Sigmoid colon (tissue), 7 donors: Measurements from ENCODE around the gene FADS3. TPM values are rescaled to one million over a fixed set of nuclear protein-coding genes. Genes with fewer than 3 reads are reported as not detected.

Source experiments
- DNase-seq: peaks from one replicate; pipeline ENCODE4 v3.0.0-alpha.2; 2019
- H3K27ac ChIP-seq, 4 donors: fragments of 200-600 bp; sonication (generic); one replicate each; pipeline ENCODE4 v1.5.1; 2016 to 2019; ENCODE audit warnings: mild to moderate bottlenecking in 1 of 4
- H3K27me3 ChIP-seq, 3 donors: fragments of 200-600 bp; sonication (generic); one replicate each; pipeline ENCODE4 v1.5.1; 2019; ENCODE audit warnings: mild to moderate bottlenecking in 1 of 3
- H3K36me3 ChIP-seq, 4 donors: fragments of 200-600 bp; sonication (generic); one replicate each; pipeline ENCODE4 v1.5.1; 2016 to 2019
- H3K4me1 ChIP-seq, 4 donors: fragments of 200-600 bp; sonication (generic); one replicate each; pipeline ENCODE4 v1.5.1; 2017 to 2019
- H3K4me3 ChIP-seq, 4 donors: fragments of 200-600 bp; sonication (generic); one replicate each; pipeline ENCODE4 v1.5.1; 2017 to 2019; ENCODE audit warnings: mild to moderate bottlenecking in 2 of 4, moderate library complexity in 1 of 4
- H3K9me3 ChIP-seq, 4 donors: fragments of 200-600 bp in 3 of 4; sonication (generic) in 3 of 4; one replicate each; pipeline versions ENCODE4 v1.5.1 to v1.6.1; 2013 to 2019
- CTCF ChIP-seq, 4 experiments: fragments of 450-650 bp in 3 of 4; fragments of 200-600 bp in 1 of 4; IDR thresholded peaks; one replicate each; pipeline ENCODE4 v1.5.1; 2016 to 2019; ENCODE audit warnings: antibody characterized with exemption in 4 of 4, mild to moderate bottlenecking in 3 of 4, moderate library complexity in 2 of 4
- EP300 ChIP-seq, 4 donors: sonication (generic); formaldehyde crosslinking; IDR thresholded peaks; one replicate each; pipeline ENCODE4 v1.6.1; 2017; ENCODE audit warnings: antibody characterized with exemption in 4 of 4
- POLR2A ChIP-seq, 2 donors: fragments of 450-650 bp; IDR thresholded peaks; one replicate each; pipeline ENCODE4 v1.6.1; 2016; ENCODE audit warnings: antibody characterized with exemption in 2 of 2, mild to moderate bottlenecking in 2 of 2, moderate library complexity in 2 of 2
- POLR2AphosphoS5 ChIP-seq, 4 donors: sonication (generic); formaldehyde crosslinking; IDR thresholded peaks; one replicate each; pipeline ENCODE4 v1.6.1; 2017; ENCODE audit warnings: antibody characterized with exemption in 4 of 4
- WGBS, 2 donors: extraction: QIAGEN DNeasy Blood & Tissue Kit; methylation state at CpG; one replicate each; pipeline ENCODE4 v1.1.7; 2013; 5-methylcytosine and 5-hydroxymethylcytosine counted together
- intact Hi-C: fragments of 100-400 bp; cut with DNase I; formaldehyde crosslinking; loops from one replicate; pipeline ENCODE4 v1.15.1; 2023
- polyA plus RNA-seq, 3 donors: library from polyadenylated mRNA; stranded (reverse); fragments of 200-250 nt; gene quantifications; one replicate each; pipeline ENCODE4 v1.2.3, GENCODE V29; 2013
- total RNA-seq, 4 donors: library from RNA; depleted of rRNA; stranded (reverse); fragments of >200 nt; gene quantifications; one replicate each; pipeline ENCODE4 v1.1.0, GENCODE V29; 2016
- donor health status: healthy with polysubstance abuse.
- donor health status: Bipolar disorder and iron deficiency.
- donor health status: healthy.

Gene FADS3
- 10 to 100 TPM; 21.1 to 57.9 (median 37.5) TPM for total RNA-seq
- polyA plus RNA-seq = 10 to 100 TPM in 1 of 3 donors, 1 to 10 TPM in 2; 1.4 to 21.5 (median 3.0) TPM

DNA sequence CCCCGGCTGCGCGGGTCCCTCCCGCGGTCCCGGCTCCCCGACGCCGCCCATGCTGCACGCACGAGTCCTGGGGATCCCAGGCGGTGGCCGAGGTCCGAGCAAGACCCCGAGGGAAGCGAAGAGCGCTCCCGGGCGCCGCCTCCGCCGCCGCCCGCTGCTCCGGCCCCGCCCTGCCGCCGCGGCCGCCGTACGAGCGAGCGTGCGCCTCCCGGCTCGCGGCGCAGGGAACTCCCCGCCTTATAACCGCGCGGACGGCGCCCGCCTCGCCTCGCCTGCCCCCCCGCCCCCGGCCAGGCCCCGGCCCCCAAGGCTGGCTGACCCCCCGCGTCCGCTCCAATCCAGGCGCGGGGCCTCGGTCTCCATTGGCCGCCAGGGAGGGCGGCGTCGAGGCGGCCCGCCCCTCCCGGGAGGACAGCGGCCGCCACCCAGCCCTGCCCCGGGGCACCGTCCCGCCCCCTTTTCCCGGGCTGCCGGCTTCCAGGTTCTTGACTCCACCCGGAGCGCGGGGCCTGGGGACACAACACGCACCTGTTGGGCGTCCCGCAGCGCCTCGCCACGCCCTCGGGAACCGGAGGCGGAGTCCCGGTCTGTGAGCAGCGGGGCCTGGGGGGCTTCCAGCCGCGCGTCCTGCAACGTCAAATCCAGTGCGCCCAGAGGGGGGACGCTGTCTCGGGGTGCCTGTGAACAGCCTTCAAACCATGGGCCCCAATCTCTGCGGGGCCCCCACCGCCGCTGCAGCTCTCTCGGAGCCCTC is at the start of gene FADS3:
Gene FADS3, minus strand, starts transcription at position 215 of the 754 bp plus-strand sequence. Its CDS starts 164 bp downstream, at position 51.
- Histone ChIP-seq H3K4me3 (peak within 1 kb of the TSS; percentile 75 to 94 (median 84)), H3K4me1 (peaks cover 0 to 46% (median 33%) of the 10 kb centered on the region in 4 donors), H3K27me3 (no peaks in the 10 kb centered on the region), H3K27ac (peak within 1 kb of the TSS; percentile 85 to 96 (median 90)), H3K36me3 (no peaks in the 10 kb centered on the region), H3K9me3 (no peaks in the 10 kb centered on the region)
- DNase-seq = peak; percentile 94
- TF ChIP-seq POLR2AphosphoS5 (IDR thresholded peaks at IDR 0.05) (peak; percentile 1 to 68 (median 66)), EP300 (IDR thresholded peaks at IDR 0.05) (no peak)
- 0 to 1% methylated on average over 96 of the region's 96 CpGs for WGBS, 2 donors
- intact Hi-C loops = loop anchor here (2.0 to 5.0 kb wide), 3 partner anchors 74 to 95 kb away; partner anchors contain the start of genes FADS1 and FTH1

GRCh38 chr11:61940466-61940865 is 49.1 kb upstream of the FADS3 start:
- H3K4me1 ChIP-seq = no peaks in the 10 kb centered on the region
- no peak for TF ChIP-seq EP300 (IDR thresholded peaks at IDR 0.05)
- TF ChIP-seq POLR2AphosphoS5 (IDR thresholded peaks at IDR 0.05) = no peak
- TF ChIP-seq CTCF (IDR thresholded peaks at IDR 0.05) = no peak
- TF ChIP-seq POLR2A (IDR thresholded peaks at IDR 0.05) = no peak
- no peaks in the 10 kb centered on the region for H3K27me3 ChIP-seq
- peaks cover 0 to 2% (median 1%) of the 10 kb centered on the region in 4 donors for H3K9me3 ChIP-seq
- no peak overlapping the region for H3K4me3 ChIP-seq
- H3K27ac ChIP-seq = no peak overlapping the region
- no peak for DNase-seq
- 84 to 87% methylated on average over 10 of the region's 10 CpGs for WGBS, 2 donors
- H3K36me3 ChIP-seq = no peaks in the 10 kb centered on the region
- intact Hi-C loops = no loop called here

GRCh38 chr11:61935861-61936260 is 44.5 kb upstream of the FADS3 start:
- Histone ChIP-seq H3K9me3 (peaks cover 0 to 4% (median 1%) of the 10 kb centered on the region in 4 donors), H3K36me3 (no peaks in the 10 kb centered on the region), H3K4me3 (no peak overlapping the region), H3K27ac (no peak overlapping the region), H3K4me1 (no peaks in the 10 kb centered on the region), H3K27me3 (no peaks in the 10 kb centered on the region)
- WGBS, 2 donors = 74 to 82% methylated on average over 2 of the region's 2 CpGs
- intact Hi-C loops = no loop called here
- TF ChIP-seq POLR2AphosphoS5 (IDR thresholded peaks at IDR 0.05) (no peak), CTCF (IDR thresholded peaks at IDR 0.05) (no peak), POLR2A (IDR thresholded peaks at IDR 0.05) (no peak), EP300 (IDR thresholded peaks at IDR 0.05) (no peak)
- DNase-seq = no peak

- TF ChIP-seq POLR2AphosphoS5 (IDR thresholded peaks at IDR 0.05) (no peak), CTCF (IDR thresholded peaks at IDR 0.05) (no peak), EP300 (IDR thresholded peaks at IDR 0.05) (no peak), POLR2A (IDR thresholded peaks at IDR 0.05) (no peak)
- peaks cover 0 to 1% (median 0%) of the 10 kb centered on the region in 4 donors for H3K9me3 ChIP-seq
- H3K36me3 ChIP-seq = no peaks in the 10 kb centered on the region
- DNase-seq = no peak
- intact Hi-C loops = no loop called here
- H3K4me1 ChIP-seq = no peaks in the 10 kb centered on the region
- no peak overlapping the region for H3K27ac ChIP-seq
- WGBS, 2 donors = 92 to 95% methylated on average over 3 of the region's 3 CpGs
- H3K4me3 ChIP-seq = no peak overlapping the region
- no peaks in the 10 kb centered on the region for H3K27me3 ChIP-seq
Observed at GRCh38 chr11:61930933-61931332, 39.6 kb upstream of the FADS3 start.

GRCh38 chr11:61928606-61929005 is 37.3 kb upstream of the FADS3 start:
- Histone ChIP-seq H3K9me3 (peaks cover 0 to 1% (median 0%) of the 10 kb centered on the region in 4 donors), H3K36me3 (no peaks in the 10 kb centered on the region), H3K4me1 (no peaks in the 10 kb centered on the region), H3K27me3 (no peaks in the 10 kb centered on the region), H3K4me3 (no peak overlapping the region), H3K27ac (no peak overlapping the region)
- TF ChIP-seq POLR2A (IDR thresholded peaks at IDR 0.05) (no peak), EP300 (IDR thresholded peaks at IDR 0.05) (no peak), CTCF (IDR thresholded peaks at IDR 0.05) (no peak), POLR2AphosphoS5 (IDR thresholded peaks at IDR 0.05) (no peak)
- no peak for DNase-seq
- intact Hi-C loops = no loop called here
